Measurements from ENCODE around the gene DBH. TPM values are rescaled to one million over a fixed set of nuclear protein-coding genes. Genes with fewer than 3 reads are reported as not detected.
A peak's percentile ranks its signal among the peaks of the same experiment; 100 is the strongest.

The DBH gene
- total RNA-seq, 1 donor from 2014 or later, result not detected

DNA sequence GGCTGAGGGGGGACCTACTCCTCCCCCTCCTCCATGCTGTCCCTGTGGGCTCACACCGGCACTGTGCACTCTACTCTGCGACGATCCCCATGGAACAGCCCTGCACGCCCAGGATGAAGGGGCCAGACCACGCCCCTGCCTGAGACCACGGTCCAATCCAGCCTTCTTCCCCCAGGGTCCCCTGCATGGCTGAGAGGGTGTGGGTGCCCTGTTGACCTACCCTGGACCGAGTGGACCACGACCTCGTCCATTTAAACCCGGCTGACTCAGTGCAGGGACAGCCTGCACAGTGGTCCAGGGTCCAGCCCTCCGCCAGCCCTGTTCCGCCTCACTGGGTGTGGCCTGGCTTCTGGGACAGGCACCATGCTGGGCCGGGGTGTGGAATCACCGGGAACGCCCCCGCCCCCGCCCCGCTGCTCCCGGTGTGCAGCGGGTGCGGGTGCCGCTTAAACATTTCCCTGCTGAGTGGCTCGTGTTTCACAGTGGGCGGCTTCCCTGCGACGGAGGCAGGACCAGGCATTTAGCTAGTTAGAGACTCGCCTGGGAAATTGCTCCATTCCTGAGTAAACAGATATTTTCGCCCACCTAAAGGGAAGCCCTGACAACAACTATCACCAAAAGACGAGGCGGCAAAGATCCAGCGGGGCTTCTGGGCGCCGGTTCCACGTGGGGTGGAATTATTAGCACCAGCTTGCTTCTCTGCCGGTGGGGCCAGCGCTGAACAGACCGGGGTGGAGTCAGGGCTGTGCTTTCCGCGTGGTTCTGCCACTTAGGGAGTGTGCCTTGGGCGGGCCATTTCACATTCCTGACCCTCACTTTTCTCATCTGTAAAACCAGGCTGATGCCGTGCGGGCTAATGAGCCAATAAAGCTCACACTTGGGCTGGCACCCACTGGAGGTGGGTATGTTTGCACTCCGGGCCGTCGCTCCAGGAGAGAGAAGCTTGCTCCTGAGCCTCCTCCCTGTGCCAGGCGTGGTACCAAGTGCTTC, 22.6 kb downstream of the DBH start:
- no peaks in the 10 kb centered on the region for H3K9me3 ChIP-seq
- H3K4me1 ChIP-seq, result peaks cover 12% of the 10 kb centered on the region
- peak overlapping the region; percentile 20 for H3K4me3 ChIP-seq
- intact Hi-C loops (cut with DNase I), result no loop called here
- H3K27me3 ChIP-seq, result peaks cover 32% of the 10 kb centered on the region
- ATAC-seq (peak; percentile 76), DNase-seq (no peak)
- no peaks in the 10 kb centered on the region for H3K36me3 ChIP-seq
- peak overlapping the region; percentile 45 for H3K27ac ChIP-seq
- no peak for TF ChIP-seq CTCF (IDR thresholded peaks at IDR 0.05)

DNA sequence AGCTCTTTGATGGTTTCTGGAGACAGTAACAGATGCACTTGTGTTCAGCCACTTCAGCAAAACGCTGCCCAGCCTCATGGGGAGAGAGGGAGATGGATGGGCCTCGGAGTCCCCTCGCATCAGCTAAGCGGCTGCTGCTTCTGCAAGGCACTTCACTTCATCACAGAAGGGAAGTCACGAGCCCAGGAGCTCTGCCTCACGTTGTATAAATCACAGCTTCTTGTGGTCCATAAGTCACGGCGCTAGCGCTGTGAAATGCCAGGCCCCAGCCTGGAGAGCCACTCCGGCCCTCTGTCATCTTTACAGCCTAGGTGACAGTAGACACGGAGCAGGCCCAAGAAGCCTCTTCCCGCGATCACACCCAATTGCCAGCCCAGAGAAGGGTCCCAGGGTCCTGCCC, 23.4 kb downstream of the DBH start:
- Histone ChIP-seq H3K4me3 (no peak overlapping the region), H3K36me3 (no peaks in the 10 kb centered on the region), H3K27ac (no peak overlapping the region), H3K27me3 (peaks cover 29% of the 10 kb centered on the region), H3K4me1 (peaks cover 12% of the 10 kb centered on the region), H3K9me3 (no peaks in the 10 kb centered on the region)
- TF ChIP-seq CTCF (IDR thresholded peaks at IDR 0.05), result no peak
- DNase-seq, result no peak
- ATAC-seq, result no peak
- intact Hi-C loops (cut with DNase I), result no loop called here

DNA sequence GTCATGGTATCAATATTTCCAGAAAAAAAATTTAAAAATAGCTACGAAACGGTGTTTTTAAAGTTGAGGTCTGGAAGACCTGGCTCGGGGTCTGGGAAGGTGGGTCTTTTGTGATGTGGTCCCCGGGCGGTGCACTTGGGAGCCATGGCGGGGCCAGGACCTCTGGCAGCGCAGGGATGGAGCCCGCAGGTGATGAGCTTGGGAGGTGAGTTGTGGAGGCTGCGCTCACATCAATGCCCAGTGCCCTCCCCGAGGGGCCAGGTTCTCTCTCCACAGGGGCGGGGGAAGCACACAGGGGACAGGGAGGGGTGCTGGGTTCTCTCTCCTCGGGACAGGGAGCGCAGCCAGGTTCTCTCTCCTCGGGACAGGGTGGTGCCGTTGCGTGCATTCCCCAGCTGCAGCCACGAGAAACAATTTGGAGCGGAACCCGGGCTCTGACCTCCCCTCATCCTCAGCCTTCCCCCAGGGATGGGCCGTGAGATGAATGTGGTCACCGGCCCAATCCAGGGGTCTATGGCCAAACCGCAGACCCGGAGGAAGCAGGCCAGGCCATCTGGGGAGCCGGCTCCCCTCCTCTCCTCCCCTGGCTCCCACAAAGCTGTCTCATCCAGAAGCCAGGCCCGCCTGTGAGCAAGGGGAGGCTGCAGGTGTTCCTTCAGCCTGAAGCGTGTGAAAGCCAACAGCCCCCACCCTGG, 25.8 kb downstream of the DBH start:
- H3K36me3 ChIP-seq, result no peaks in the 10 kb centered on the region
- peaks cover 12% of the 10 kb centered on the region for H3K27me3 ChIP-seq
- no peak for ATAC-seq
- no peak overlapping the region for H3K4me3 ChIP-seq
- no peak overlapping the region for H3K27ac ChIP-seq
- intact Hi-C loops (cut with DNase I), result no loop called here
- H3K9me3 ChIP-seq, result no peaks in the 10 kb centered on the region
- H3K4me1 ChIP-seq, result peaks cover 12% of the 10 kb centered on the region
- no peak for TF ChIP-seq CTCF (IDR thresholded peaks at IDR 0.05)
- DNase-seq, result no peak

- Histone ChIP-seq H3K4me3 (no peak overlapping the region), H3K4me1 (peaks cover 1% of the 10 kb centered on the region), H3K27me3 (peaks cover 8% of the 10 kb centered on the region), H3K9me3 (no peaks in the 10 kb centered on the region), H3K36me3 (no peaks in the 10 kb centered on the region), H3K27ac (no peak overlapping the region)
- TF ChIP-seq CTCF (IDR thresholded peaks at IDR 0.05), result no peak
- ATAC-seq, result no peak
- intact Hi-C loops (cut with DNase I), result no loop called here
- DNase-seq, result no peak
These were observed 28.2 kb downstream of the DBH start for GRCh38 chr9:133664173-133665050.

DNA sequence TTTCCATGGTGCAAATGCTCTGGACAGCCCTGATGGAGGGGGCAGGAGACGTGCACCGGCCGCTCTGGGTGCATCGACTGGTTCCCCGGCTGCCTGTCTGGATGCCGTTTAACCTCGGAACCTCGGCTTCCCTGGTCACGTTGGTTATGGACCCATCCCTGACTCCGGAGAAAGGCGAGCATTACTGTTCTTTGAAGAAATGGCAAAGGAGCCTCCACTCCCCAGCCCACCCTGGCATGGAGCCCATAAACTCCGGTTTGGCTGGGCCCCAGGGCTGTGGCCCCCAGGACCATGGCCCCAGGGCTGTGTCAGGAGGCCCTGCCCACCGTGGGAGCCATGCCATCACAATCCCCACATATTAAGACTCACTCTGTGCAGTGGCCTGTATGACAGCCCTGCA, 28.9 kb downstream of the DBH start:
- H3K9me3 ChIP-seq, result no peaks in the 10 kb centered on the region
- H3K36me3 ChIP-seq, result no peaks in the 10 kb centered on the region
- no peak for ATAC-seq
- intact Hi-C loops (cut with DNase I), result no loop called here
- H3K4me3 ChIP-seq, result no peak overlapping the region
- H3K4me1 ChIP-seq, result no peaks in the 10 kb centered on the region
- TF ChIP-seq CTCF (IDR thresholded peaks at IDR 0.05), result no peak
- H3K27ac ChIP-seq, result no peak overlapping the region
- peaks cover 7% of the 10 kb centered on the region for H3K27me3 ChIP-seq
- no peak for DNase-seq
